Femur (tissue), 1 donor: ENCODE data around the gene POR.

Experiments used
- DNase-seq: peaks from one replicate; pipeline ENCODE4 v3.0.0-alpha.2; 2017

The POR gene

DNA sequence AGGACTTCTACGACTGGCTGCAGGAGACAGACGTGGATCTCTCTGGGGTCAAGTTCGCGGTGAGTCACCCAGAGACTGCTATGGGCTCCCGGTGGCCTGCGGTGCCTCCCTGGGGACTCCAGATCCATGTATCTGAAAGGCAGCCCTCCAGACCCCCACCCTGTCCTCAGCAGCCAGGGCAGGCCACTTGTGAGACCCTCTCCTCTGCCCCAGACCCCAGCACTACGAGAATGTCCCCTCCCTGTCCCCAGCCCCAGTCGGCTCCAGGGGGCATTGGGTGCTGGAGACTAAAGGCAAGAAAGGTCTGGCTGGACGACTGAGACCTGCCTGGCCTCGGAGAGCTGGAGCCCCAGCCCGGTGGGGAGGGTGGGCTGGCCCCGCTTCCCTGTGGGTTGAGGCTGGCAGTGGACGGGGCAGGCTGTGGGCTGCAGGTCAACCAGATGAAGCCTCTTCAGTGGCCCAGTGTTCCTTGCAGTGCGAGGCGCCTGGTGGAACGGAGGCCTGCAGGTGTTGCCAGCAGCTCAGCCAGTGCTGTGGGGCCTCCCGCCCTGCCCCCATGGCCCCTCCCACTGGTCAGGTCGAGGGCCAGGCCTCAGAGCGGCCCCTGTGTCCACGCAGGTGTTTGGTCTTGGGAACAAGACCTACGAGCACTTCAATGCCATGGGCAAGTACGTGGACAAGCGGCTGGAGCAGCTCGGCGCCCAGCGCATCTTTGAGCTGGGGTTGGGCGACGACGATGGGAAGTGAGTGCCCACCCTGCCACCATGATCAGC, 65.7 kb downstream of the POR start:
- no peak for DNase-seq

- DNase-seq = no peak
Measured at GRCh38 chr7:75981203-75981452, 66.2 kb downstream of the POR start.

GRCh38 chr7:75981453-75982305, 66.7 kb downstream of the POR start:
- no peak for DNase-seq

GRCh38 chr7:75982306-75983064, 67.5 kb downstream of the POR start:
- no peak for DNase-seq

DNA sequence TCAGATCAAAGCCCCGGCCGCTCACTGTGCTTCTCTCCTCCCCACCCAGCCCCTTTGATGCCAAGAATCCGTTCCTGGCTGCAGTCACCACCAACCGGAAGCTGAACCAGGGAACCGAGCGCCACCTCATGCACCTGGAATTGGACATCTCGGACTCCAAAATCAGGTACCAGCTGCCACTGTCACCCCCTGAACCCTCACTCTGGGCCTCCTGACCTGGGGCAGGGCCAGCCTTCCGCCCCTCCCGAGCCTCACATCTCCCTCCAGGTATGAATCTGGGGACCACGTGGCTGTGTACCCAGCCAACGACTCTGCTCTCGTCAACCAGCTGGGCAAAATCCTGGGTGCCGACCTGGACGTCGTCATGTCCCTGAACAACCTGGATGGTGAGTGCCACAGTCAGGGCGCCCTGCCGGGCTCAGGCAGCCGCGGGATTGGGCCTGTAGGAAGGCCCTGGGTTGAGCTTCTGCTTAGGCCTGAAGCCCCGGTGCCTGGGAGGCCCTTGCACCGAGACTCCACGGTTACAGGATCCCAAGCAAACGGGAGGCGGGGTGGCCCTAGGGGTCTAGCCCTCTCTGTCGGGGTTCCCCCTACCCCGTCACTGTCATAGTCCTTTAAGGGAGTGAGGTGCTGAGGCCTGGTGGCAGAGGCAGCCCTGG, 68.6 kb downstream of the POR start:
- DNase-seq = no peak

DNA sequence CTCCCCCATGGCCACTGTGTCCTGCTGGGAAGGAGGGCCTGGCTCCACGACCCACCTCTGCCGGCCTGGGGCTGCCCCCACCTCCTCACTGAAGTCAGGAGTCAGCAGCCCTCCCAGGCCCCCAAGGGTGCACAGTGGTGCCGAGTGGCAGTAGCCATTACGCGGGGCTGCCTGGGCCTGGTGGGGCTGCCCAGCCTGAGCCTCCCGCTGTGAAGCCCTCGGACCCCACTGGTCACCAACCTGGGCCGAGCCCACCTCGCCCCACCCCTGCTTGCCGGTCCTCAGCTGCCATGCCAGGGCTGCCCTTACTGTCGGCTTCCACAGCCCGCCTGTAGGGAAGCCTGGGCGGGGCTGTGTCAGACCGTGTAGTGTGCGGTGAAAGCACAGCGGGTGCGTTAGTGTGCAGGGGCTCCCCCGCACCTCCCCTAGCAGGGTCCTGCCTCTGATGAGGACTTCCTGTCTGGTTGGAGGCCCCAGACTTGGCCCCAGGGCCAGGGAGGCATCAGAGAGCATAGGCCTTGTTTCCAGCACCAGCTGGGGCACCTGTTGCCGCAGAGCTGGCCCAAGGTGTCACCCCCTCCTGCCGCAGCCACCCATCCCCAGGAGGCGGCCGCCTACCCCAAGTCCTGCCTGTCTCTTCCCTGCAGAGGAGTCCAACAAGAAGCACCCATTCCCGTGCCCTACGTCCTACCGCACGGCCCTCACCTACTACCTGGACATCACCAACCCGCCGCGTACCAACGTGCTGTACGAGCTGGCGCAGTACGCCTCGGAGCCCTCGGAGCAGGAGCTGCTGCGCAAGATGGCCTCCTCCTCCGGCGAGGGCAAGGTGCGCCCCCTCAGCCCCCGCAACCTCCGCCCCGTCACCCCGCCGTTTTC, 69.4 kb downstream of the POR start:
- DNase-seq = no peak

- no peak for DNase-seq
Measured at GRCh38 chr7:75985009-75985517, 70.1 kb downstream of the POR start.

DNA sequence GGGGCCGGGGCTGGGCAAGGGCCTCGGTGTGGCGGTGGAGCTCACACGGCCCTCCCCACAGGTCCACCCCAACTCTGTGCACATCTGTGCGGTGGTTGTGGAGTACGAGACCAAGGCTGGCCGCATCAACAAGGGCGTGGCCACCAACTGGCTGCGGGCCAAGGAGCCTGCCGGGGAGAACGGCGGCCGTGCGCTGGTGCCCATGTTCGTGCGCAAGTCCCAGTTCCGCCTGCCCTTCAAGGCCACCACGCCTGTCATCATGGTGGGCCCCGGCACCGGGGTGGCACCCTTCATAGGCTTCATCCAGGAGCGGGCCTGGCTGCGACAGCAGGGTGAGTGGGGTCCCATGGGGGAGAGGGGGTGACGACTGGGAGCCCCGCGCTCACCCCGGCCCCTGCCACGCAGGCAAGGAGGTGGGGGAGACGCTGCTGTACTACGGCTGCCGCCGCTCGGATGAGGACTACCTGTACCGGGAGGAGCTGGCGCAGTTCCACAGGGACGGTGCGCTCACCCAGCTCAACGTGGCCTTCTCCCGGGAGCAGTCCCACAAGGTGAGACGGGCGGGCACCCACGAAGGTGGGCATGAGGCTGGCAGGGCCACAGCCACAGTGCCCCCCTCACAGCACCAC, 70.7 kb downstream of the POR start:
- DNase-seq = no peak

DNA sequence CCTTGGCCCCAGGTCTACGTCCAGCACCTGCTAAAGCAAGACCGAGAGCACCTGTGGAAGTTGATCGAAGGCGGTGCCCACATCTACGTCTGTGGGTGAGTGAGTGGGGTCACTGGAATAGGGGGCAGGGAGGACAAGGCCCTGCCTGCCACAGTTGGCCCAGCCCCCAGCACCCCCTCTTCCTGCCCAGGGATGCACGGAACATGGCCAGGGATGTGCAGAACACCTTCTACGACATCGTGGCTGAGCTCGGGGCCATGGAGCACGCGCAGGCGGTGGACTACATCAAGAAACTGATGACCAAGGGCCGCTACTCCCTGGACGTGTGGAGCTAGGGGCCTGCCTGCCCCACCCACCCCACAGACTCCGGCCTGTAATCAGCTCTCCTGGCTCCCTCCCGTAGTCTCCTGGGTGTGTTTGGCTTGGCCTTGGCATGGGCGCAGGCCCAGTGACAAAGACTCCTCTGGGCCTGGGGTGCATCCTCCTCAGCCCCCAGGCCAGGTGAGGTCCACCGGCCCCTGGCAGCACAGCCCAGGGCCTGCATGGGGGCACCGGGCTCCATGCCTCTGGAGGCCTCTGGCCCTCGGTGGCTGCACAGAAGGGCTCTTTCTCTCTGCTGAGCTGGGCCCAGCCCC, 71.3 kb downstream of the POR start:
- no peak for DNase-seq

GRCh38 chr7:75987026-75987804, 72.3 kb downstream of the POR start:
- no peak for DNase-seq

GRCh38 chr7:75987805-75988567, 73.0 kb downstream of the POR start:
- no peak for DNase-seq

GRCh38 chr7:75988568-75989499, 73.9 kb downstream of the POR start:
- DNase-seq = no peak

GRCh38 chr7:75989500-75990388, 74.8 kb downstream of the POR start:
- no peak for DNase-seq

GRCh38 chr7:75991531-75992082, 76.7 kb downstream of the POR start:
- DNase-seq = no peak

GRCh38 chr7:75992083-75992755, 77.3 kb downstream of the POR start:
- no peak for DNase-seq
